NCI-H2227 treated with DMSO at 0.1 percent for 48 hours (cell line): ENCODE measurements around the gene DHX38.
"Not testable (repeated sequence)": the region's sequence is repeated elsewhere in the genome, so short reads cannot be mapped to it uniquely, and the experiment has no call there.

ENCODE experiments used
- DNase-seq: peaks from one replicate; lab custom pipeline; 2025; lab: John Stamatoyannopoulos, UW

The DHX38 gene

GRCh38 chr16:72093448-72094265 is at the start of gene DHX38, which contains the start of gene TXNL4B:
TSS of gene DHX38 (plus strand) at chr16:72093847. CDS start at chr16:72096158, 2,311 bp downstream.
TSS of gene TXNL4B (minus strand) at chr16:72093620. CDS start at chr16:72090749, 2,871 bp downstream.
- peak; percentile 93 for DNase-seq

GRCh38 chr16:72044296-72044695 is 49.4 kb upstream of the DHX38 start:
- no peak for DNase-seq

- DNase-seq, result no peak
Measured at GRCh38 chr16:72044825-72045359, 48.8 kb upstream of the DHX38 start.

- no peak for DNase-seq
Measured at GRCh38 chr16:72049110-72049509, 44.5 kb upstream of the DHX38 start.

- no peak for DNase-seq
Measured at GRCh38 chr16:72050769-72051464, 42.7 kb upstream of the DHX38 start.

- DNase-seq, result no peak
Measured at GRCh38 chr16:72051818-72052217, 41.8 kb upstream of the DHX38 start.

GRCh38 chr16:72054254-72054847 is 39.3 kb upstream of the DHX38 start, which contains the start of gene HP:
TSS of gene HP (plus strand) at chr16:72054505. CDS start at chr16:72054653, 148 bp downstream.
- DNase-seq, result not testable (repeated sequence)

- no peak for DNase-seq
Measured at GRCh38 chr16:72055911-72056310, 37.7 kb upstream of the DHX38 start.

- not testable (repeated sequence) for DNase-seq
Measured at GRCh38 chr16:72057313-72057712, 36.3 kb upstream of the DHX38 start.

GRCh38 chr16:72059060-72059459 is 34.6 kb upstream of the DHX38 start:
- DNase-seq, result not testable (repeated sequence)

- DNase-seq, result no peak
Measured at GRCh38 chr16:72060405-72060804, 33.2 kb upstream of the DHX38 start.

- no peak for DNase-seq
Measured at GRCh38 chr16:72061564-72061963, 32.1 kb upstream of the DHX38 start.

- no peak for DNase-seq
Measured at GRCh38 chr16:72064361-72064894, 29.2 kb upstream of the DHX38 start.

GRCh38 chr16:72066747-72067146 is 26.9 kb upstream of the DHX38 start:
- peak; percentile 8 for DNase-seq

- DNase-seq, result no peak
Measured at GRCh38 chr16:72068930-72069329, 24.7 kb upstream of the DHX38 start.

- no peak for DNase-seq
Measured at GRCh38 chr16:72072514-72073342, 20.9 kb upstream of the DHX38 start.

GRCh38 chr16:72073560-72074230 is 20.0 kb upstream of the DHX38 start:
- DNase-seq, result no peak

GRCh38 chr16:72075067-72075466 is 18.6 kb upstream of the DHX38 start:
- DNase-seq, result not testable (repeated sequence)

GRCh38 chr16:72076991-72077706 is 16.5 kb upstream of the DHX38 start:
- DNase-seq, result not testable (repeated sequence)
